GM19372 (cell line): ENCODE measurements around the gene SMTNL1.

Experiments used
- ATAC-seq: cut with Tn5 transposase; IDR thresholded peaks from one replicate; pipeline ENCODE4 v1.9.1; 2021; ENCODE audit warnings: mild to moderate bottlenecking, low read depth, moderate library complexity; ENCODE audit not compliant: unreplicated experiment

SMTNL1 gene

DNA sequence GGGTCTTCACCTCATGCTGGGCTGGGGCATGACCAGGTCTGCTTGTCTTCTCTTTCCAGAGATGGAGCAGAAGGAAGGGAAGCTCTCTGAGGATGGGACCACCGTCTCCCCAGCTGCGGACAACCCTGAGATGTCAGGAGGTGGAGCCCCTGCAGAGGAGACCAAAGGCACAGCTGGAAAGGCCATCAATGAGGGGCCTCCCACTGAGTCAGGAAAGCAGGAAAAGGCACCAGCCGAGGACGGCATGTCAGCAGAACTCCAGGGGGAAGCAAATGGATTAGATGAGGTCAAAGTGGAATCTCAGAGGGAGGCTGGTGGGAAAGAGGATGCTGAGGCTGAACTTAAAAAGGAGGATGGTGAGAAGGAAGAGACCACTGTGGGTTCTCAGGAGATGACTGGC lies 5.2 kb downstream of the SMTNL1 start:
- no peak for ATAC-seq

DNA sequence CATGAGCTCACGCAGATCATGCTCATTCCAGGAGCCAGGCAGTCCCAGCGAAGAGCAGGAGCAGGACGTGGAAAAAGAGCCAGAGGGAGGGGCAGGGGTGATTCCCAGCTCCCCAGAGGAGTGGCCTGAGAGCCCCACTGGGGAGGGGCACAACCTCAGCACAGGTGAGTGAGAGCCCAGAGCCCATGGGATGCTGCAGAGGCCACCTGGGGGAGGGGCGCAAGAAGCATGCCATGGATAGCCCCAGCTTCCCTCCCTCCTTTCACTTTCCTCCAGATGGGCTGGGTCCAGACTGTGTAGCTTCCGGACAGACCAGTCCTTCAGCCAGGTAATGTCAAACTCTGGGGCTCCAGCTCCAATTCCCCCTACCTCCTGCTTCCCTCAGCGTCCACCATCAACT lies 6.2 kb downstream of the SMTNL1 start:
- ATAC-seq = no peak

DNA sequence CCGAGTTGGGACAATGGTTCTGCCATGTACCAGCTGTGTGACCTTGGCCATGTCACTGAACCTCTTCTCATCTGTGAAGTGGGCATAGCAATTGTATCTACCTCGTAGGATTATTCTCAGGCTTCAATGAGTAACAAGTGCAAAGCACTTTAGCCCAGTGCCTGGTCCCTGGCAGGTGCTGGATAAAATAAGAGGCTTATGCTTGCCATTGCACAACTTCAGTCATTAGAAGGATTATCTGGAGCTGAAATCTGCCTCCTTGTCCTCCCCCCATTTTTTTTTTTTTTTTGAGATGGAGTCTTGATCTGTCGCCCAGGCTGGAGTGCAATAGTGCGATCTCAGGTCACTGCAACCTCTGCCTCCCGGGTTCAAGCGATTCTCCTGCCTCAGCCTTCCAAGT lies 7.2 kb downstream of the SMTNL1 start:
- no peak for ATAC-seq

DNA sequence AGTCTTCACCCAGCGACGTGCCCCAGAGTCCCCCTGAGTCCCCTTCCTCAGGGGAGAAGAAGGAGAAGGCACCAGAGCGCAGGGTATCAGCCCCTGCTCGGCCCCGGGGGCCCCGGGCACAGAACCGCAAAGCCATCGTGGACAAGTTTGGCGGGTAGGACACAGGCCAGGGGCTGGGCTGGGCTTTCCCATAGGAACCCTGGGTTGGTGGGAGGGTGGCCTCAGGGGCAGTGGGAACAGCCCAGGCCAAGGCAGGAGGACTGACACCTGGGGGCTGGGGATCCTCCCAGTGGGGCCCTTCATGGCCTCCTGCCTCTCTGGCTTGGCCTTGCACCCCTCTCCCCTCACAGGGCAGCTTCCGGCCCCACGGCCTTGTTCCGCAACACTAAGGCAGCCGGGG lies 8.5 kb downstream of the SMTNL1 start:
- ATAC-seq = no peak

DNA sequence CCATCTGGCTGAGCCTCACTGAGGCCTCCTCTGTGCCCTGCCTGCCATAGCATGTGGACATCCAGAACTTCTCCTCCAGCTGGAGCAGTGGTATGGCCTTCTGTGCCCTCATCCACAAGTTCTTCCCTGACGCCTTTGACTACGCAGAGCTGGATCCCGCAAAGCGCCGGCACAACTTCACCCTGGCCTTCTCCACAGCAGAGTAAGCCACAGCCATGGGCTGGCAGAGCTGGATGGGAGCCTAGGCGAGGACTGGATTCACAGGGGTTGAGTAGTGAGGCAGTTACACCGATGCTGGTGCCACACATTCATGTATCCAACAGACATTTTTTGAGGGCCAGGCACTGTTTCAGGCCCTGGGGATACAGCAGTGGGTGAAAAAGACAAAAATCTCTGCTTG lies 9.1 kb downstream of the SMTNL1 start:
- no peak for ATAC-seq

DNA sequence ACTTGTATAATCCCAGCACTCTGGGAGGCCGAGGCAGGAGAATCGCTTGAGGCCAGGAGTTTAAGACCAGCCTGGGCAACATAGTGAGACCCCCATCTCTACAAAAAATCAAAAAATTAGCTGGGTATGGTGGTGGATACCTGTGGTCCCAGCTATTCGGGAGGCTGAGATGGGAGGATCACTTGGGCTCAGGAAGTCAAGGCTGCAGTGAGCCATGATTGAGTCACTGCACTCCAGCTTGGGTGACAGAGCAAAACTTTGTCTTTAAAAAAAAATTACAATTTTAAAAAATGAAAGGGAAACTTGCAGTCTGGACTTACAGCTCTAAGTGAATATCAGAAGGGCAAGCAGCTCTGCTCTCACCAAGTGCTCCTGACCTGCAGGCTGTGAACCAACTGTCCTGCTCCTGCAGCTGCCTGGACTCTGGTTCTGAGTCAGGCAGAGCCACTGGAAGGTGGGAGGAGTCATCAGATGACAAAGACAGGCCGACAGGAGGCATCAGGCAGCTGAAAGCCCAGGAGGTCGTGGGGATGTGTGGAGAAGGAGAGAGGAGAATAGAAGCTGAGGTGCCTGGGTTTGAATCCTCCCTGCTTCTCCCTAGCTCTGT lies 9.6 kb downstream of the SMTNL1 start:
- ATAC-seq = peak; percentile 66

DNA sequence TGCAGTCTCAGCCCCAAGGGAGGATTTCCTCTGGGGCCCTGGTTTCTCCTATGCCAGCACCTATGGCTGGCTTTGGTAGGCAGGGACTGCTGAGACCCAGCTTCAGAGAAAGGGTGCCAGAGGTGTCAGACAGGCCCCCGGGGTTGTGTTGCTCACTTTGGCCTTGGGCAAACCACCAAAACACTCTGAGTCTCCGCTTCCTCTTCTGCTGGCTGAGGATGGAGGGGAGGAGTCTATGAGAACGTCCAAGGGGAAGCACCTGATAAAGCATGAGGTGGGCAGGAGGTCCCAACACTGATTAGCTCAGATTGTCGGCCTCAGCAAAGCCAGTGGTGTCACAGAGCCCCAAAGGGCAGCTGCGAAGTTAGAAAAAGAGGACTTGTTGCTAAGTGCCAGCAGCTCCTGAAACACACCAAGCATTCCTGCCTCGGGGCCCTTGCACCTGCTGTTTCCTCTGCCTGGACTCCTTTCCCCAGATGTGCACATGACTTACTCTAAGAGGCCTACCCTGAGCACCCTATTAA lies 10.5 kb downstream of the SMTNL1 start:
- ATAC-seq = peak; percentile 90

DNA sequence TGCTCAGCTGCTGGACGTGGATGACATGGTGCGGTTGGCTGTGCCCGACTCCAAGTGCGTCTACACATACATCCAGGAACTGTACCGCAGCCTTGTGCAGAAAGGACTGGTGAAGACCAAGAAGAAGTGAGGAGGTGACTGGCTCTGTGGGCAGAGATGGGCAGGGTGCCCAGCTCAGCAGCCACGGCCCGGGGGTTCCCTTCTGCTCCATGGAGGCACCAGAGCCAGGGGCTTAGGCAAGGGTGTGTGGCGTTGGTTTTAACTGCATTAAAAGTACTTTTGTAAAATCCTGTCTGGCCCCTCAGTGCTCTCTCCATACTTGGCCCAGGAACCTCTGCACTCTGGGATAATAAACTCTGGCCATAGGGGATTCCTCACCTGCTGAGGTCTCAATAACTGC lies 12.6 kb downstream of the SMTNL1 start:
- ATAC-seq = no peak

DNA sequence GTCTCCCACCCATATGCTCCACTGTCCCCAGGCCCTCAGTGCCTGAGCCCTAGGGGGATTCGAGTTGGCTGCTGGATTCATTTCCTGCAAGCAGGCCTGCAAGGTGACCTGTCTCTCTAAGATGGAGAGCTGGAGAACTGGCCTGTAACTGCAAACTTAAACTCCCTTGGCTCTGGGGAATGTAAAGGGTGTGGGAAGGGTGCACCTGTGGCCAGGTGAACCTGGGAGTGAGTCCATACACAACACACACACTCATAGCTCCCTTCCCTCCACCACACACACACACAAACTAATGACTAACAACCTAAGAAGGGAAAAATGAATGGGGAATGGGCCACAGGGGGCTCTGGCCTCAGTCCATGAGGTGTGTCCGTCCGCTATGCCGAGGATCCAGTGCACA lies 14.5 kb downstream of the SMTNL1 start:
- ATAC-seq = no peak

DNA sequence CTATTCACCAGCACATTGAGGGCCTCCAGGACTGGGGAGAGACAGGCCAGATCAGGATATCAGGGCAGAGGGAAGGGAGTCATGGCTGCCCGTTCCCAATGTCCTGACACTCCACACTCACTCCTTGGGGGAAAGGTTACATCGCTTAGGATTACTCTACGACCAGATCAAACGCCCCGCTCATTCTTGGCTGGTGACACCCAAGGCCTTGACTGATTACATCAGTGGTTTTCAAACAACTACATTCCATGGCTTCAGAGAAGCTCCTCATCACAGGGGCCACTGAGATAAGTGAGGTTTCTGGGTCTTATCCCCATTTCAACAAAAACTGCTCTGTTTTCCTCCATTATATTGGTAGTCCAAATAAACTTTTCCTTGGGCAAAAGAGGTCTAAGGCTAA lies 15.1 kb downstream of the SMTNL1 start:
- ATAC-seq = no peak

DNA sequence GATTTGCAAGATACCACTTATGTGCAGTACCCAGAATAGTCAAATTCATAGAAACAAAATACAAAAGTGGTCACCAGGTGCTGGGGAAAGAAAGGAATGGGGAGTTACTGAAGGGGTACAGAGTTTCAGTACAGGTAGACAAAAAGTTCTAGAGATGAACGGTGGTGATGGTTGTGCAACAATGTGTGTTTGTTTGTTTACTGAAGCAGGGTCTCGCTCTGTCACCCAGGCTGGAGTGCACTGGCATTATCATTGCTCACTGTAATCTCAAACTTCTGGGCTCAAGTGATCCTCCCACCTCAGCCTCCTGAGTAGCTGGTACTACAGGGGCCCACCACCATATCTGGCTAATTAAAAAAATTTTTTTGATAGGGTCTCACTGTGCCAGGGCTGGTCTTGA lies 18.0 kb downstream of the SMTNL1 start:
- no peak for ATAC-seq

DNA sequence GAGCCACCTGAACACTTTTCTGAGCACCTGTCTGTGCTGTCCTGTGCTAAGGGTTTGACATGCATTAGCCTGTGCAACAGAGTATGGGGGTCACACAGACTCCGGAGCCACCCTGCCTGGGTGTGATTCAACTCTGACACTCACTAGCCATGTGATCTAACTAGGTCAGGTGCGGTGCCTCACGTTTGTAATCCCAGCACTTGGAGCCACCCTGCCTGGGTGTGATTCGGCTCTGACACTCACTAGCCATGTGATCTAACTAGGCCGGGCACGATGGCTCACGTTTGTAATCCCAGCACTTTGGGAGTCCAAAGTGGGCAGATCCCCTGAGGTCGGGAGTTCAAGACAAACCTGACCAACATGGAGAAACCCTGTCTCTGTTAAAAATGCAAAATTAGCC lies 18.6 kb downstream of the SMTNL1 start:
- ATAC-seq = no peak

DNA sequence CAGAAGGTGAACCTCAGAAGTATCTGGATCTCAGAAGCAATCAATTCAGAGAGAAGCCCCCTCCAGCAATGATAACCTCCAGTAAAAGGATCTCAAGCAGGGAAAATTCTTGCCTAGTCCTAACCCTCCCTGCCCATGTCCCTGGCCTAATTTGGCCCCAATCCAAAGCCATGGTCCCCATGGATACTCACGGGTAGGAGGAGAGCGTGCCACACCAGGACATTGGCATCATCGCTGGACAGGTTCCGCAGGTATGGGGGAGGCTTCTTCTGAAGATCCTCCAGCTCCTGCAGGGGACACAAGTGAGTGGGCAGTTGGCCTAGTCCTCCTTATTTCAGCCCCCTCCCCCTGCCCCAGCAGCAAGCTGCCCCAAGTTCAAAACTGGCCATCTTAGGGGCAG lies 22.8 kb downstream of the SMTNL1 start:
- ATAC-seq = no peak

DNA sequence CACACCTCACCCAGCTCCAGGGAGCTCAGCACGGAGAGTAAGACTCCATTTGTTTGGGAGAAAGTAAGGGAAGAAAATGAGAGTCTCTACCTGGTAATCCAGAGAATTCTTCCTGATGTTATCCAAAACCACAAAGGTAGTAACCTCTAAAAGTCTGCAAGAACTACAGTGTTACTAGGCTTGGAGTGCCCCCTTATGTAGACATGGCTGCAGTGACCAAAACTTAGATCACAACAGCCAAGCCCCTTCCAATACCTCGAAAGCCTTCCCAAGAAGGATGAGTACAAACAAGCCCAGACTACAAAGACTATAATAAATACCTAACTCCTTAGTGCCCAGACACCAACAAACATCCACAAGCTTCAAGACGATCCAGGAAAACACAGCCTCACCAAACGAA lies 25.2 kb downstream of the SMTNL1 start:
- no peak for ATAC-seq

DNA sequence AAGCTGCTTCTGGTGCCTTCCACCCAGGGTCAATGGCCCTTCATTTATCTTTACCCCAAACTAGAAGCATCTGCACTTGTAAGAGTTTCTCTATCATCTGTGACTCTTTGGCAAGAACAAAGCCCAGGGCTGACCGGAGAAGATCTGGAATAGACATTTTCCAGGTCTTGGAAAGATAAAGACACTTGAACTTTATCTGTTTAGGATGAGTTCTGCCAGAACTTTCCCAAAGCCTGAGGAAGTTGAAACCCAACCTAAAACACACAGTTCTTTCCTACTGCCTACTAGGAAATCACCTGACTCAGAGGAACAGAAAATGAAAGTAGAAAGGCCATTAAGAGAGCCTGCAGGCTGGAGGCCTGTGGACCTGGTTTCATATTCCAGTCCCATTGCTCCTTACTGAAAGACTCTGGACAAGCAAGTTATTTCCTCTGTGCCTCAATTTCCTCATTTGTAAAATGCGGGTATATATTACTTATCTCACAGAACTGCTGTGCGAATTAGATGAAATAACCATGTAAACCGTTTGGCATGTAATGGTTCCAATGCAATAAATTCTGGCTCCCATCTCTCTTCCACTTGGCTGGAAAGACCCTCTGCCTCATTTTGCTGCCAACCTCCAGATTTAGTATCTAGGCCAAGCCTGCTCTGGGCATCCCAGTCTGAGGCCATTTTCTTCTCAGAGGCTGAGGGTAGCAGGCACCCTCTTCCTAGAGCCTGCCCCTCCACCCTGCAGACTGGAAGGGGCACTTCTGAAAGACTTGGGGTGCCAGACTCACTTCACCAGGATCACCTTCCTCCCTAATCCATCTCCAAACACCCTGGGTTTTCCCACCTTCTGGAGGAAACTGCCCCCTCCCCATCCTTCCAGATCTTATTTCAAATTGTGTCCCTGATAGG lies 28.9 kb downstream of the SMTNL1 start:
- ATAC-seq = peak; percentile 64

DNA sequence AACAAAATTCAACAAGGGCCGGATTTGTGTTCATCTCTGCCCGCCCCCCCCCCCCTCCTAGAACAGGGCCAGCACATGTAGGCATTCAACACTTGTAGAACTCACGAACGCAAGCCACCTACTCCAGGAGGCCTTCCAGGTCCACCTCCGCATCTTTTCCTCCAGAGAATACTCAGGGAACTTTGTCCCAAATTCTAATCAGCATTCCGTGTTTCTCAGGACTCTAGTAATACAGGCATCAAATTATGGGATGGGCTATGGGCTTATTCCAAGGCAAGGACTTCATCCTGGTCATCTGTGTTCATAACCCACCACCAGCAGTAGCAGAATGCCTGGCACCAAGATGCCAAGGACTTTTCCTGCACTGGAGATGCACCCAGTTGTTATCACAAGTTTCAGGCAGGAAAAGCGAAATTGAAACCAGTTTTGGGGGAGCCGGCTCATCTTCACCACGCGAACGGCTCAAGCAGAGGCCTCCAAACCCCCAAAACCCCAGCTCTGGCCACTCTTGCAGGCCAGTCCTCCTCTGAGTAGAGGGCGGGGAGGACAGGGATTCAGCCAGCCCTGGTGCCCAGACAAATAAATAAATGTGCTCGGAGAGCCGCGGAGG lies 29.6 kb downstream of the SMTNL1 start:
- ATAC-seq = peak; percentile 10

DNA sequence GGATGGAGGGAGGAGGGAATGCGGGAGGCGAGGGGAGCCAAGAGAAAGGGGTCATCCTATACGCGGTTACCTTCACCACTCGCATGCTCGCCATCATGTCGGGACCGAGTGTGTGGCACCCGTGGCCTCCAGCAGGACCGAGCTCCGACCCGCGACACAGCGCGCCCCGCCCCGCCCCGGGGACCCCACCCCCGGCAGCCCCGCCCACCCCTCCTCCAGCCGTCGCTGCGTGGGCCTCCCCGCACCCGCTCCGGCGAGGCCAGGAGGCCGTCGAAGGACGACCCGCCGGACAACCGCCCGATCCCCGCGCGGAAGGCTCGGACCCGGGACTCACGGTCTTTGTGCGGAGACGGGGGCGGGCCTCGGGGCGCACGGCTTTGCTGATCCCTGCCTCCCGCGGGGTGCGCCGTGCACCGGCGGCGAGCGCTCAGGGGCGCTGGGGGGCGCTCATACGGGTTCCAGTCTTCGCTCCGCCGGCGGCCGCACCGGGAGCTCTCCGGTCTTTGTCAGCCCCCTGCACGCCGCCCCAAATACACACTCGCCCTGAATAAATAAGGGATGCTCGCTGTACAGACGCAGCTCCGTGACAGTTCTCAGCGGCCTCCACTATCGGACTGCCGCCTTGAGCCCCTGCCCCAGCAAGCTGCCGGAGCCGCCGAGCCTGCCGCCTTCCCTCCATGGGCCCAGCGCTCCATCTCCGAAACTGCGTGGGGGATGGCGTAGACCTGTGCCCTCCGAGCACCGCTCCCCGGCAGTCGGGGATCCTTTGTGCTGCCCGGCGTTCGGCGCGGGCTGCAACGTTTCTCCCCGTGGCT lies 30.3 kb downstream of the SMTNL1 start, which contains the start of gene UBE2L6:
Gene UBE2L6, minus strand, starts transcription at position 158 of the 815 bp plus-strand sequence. Its CDS starts 61 bp downstream, at position 97.
- ATAC-seq = peak; percentile 45

DNA sequence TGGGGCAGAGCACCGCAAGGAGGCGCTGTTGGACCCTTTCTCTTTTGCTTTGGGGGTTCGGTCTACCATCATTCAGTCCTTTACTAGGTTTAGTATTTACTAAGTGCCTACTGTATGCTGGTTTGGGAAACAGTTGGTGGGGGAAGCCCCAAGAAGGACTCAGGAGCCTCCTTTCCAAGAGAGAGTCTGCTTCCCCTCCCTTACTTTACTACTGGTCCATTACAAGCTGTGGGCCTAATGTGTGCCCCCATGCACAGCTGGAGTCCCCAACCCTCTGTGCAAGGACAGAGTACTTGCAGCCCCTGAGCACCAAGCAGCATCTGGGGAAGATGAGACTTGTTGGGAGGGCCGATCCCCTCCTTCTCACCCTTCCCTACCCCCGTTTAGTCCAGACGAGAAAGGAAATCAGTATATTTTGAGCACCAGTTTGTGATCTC lies 31.0 kb downstream of the SMTNL1 start:
- peak; percentile 57 for ATAC-seq

DNA sequence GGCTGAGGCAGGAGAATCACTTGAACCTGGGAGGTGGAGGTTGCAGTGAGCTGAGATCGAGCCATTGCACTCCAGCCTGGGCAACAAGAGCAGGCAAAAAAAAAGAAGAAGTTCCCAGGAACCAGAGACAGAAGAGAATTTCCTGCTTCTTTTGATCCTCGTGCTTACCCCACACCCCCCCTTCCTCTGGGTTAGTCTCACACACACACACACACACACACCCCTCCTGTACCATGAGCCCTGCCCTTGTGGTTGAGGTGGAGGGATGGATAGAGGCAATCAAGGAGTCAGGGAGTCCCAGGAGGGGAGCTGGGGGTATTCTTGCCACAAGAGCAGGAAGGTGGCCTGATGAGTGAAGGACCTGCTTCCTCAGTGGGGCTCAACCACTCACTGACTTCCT lies 34.2 kb downstream of the SMTNL1 start:
- ATAC-seq = no peak

DNA sequence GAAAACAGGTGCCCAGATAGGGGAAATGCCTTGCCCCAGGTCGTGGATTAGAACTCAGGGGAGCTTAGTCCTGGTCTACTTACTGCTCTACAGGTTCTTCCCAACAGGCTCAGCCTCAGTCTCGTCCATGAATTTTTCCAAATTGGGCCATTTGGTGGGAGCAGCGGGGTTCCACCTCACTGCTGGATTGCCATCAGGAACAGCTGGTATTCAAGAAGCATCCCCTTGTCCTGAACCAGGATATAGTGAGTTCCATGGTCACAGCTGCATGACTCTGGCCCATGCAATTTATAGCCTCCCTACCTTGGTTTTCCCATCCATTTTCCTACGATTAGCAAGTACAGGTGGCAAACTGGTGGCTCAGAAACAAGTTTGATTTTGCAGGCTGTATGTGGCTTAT lies 36.7 kb downstream of the SMTNL1 start:
- ATAC-seq = no peak
